ENCODE measurements around the gene ATXN1.

ATXN1 gene

GRCh38 chr6:16782278-16782677 lies 21.0 kb upstream of the ATXN1 start:
- DNase-seq = no peak

- DNase-seq = no peak
Observed at GRCh38 chr6:16781348-16782169, 20.3 kb upstream of the ATXN1 start.

GRCh38 chr6:16778521-16778920 lies 17.3 kb upstream of the ATXN1 start:
- no peak for DNase-seq

- DNase-seq = no peak
Observed at GRCh38 chr6:16777794-16778193, 16.5 kb upstream of the ATXN1 start.

GRCh38 chr6:16776394-16777017 lies 15.2 kb upstream of the ATXN1 start:
- no peak for DNase-seq

GRCh38 chr6:16774437-16774836 lies 13.2 kb upstream of the ATXN1 start:
- no peak for DNase-seq

- no peak for DNase-seq
Observed at GRCh38 chr6:16773362-16773761, 12.1 kb upstream of the ATXN1 start.

GRCh38 chr6:16770701-16771569 lies 9.7 kb upstream of the ATXN1 start:
- DNase-seq = peak; percentile 85

- no peak for DNase-seq
Observed at GRCh38 chr6:16769986-16770376, 8.7 kb upstream of the ATXN1 start.

- peak; percentile 87 for DNase-seq
Observed at GRCh38 chr6:16769131-16769985, 8.1 kb upstream of the ATXN1 start.

- DNase-seq = no peak
Observed at GRCh38 chr6:16768477-16768830, 7.2 kb upstream of the ATXN1 start.

- no peak for DNase-seq
Observed at GRCh38 chr6:16767765-16768476, 6.7 kb upstream of the ATXN1 start.

GRCh38 chr6:16766836-16767745 lies 5.8 kb upstream of the ATXN1 start:
- no peak for DNase-seq

- DNase-seq = peak; percentile 75
Observed at GRCh38 chr6:16766043-16766536, 4.8 kb upstream of the ATXN1 start.

- no peak for DNase-seq
Observed at GRCh38 chr6:16765235-16765634, 4.0 kb upstream of the ATXN1 start.

GRCh38 chr6:16764188-16764950 lies 3.1 kb upstream of the ATXN1 start:
- DNase-seq = peak; percentile 41

- DNase-seq = peak; percentile 77
Observed at GRCh38 chr6:16762550-16763477, 1.6 kb upstream of the ATXN1 start.

- no peak for DNase-seq
Observed at GRCh38 chr6:16762268-16762549, 949 bp upstream of the ATXN1 start.
